Measurements from ENCODE around the gene MDN1.
"Not testable (repeated sequence)": the region's sequence is repeated elsewhere in the genome, so short reads cannot be mapped to it uniquely, and the experiment has no call there.

Gene MDN1

GRCh38 chr6:89819336-89820130, at the start of gene MDN1:
Gene MDN1 (minus strand): TSS chr6:89819794. CDS start chr6:89819607, 187 bp downstream.
- DNase-seq: peak; percentile 84 to 92

GRCh38 chr6:89866024-89866678, 46.6 kb upstream of the MDN1 start:
- DNase-seq: no peak

GRCh38 chr6:89862698-89863097, 43.1 kb upstream of the MDN1 start:
- no peak for DNase-seq

- no peak for DNase-seq
Measured at GRCh38 chr6:89862273-89862672, 42.7 kb upstream of the MDN1 start.

GRCh38 chr6:89859744-89860143, 40.1 kb upstream of the MDN1 start:
- DNase-seq: no peak

GRCh38 chr6:89858041-89858440, 38.4 kb upstream of the MDN1 start:
- no peak for DNase-seq

GRCh38 chr6:89853068-89853467, 33.5 kb upstream of the MDN1 start:
- no peak for DNase-seq

- DNase-seq: not testable (repeated sequence)
Measured at GRCh38 chr6:89847513-89847912, 27.9 kb upstream of the MDN1 start.

- DNase-seq: no peak
Measured at GRCh38 chr6:89843070-89843469, 23.5 kb upstream of the MDN1 start.

GRCh38 chr6:89842228-89842627, 22.6 kb upstream of the MDN1 start:
- no peak for DNase-seq

- no peak for DNase-seq
Measured at GRCh38 chr6:89840538-89840937, 20.9 kb upstream of the MDN1 start.

- DNase-seq: no peak
Measured at GRCh38 chr6:89836639-89837222, 17.1 kb upstream of the MDN1 start.

- DNase-seq: no peak
Measured at GRCh38 chr6:89834884-89835792, 15.5 kb upstream of the MDN1 start.

- no peak for DNase-seq
Measured at GRCh38 chr6:89830170-89830809, 10.7 kb upstream of the MDN1 start.

- DNase-seq: peak; percentile 85 to 92
Measured at GRCh38 chr6:89829472-89830169, 10.0 kb upstream of the MDN1 start, which contains the start of gene CASP8AP2. Gene CASP8AP2 (plus strand): TSS chr6:89829880.

GRCh38 chr6:89828988-89829471, 9.4 kb upstream of the MDN1 start:
- peak in 1 of 2 experiments; percentile 8 for DNase-seq

GRCh38 chr6:89828475-89828987, 8.9 kb upstream of the MDN1 start:
- not testable (repeated sequence) for DNase-seq

GRCh38 chr6:89826029-89826528, 6.5 kb upstream of the MDN1 start:
- no peak for DNase-seq

GRCh38 chr6:89818977-89819335, 638 bp downstream of the MDN1 start:
- DNase-seq: no peak

GRCh38 chr6:89817481-89817880, 2.1 kb downstream of the MDN1 start:
- DNase-seq: no peak

GRCh38 chr6:89813422-89813821, 6.2 kb downstream of the MDN1 start:
- DNase-seq: not testable (repeated sequence)

Data from stimulated activated CD4-positive, alpha-beta T cell treated with anti-CD3 and anti-CD28 coated beads, Interleukin-4, amount 100 ng/mL, for 4 hours (primary cell).